HG03175 (cell line): ENCODE measurements around the gene MAML2.

Experiments
- ATAC-seq: cut with Tn5 transposase; IDR thresholded peaks from one replicate; pipeline ENCODE4 v1.9.1; 2021; ENCODE audit warnings: mild to moderate bottlenecking, moderate library complexity; ENCODE audit not compliant: unreplicated experiment

MAML2 gene

GRCh38 chr11:96109331-96110030, 233.5 kb downstream of the MAML2 start:
- no peak for ATAC-seq

- no peak for ATAC-seq
Observed at GRCh38 chr11:96107143-96107824, 235.7 kb downstream of the MAML2 start.

DNA sequence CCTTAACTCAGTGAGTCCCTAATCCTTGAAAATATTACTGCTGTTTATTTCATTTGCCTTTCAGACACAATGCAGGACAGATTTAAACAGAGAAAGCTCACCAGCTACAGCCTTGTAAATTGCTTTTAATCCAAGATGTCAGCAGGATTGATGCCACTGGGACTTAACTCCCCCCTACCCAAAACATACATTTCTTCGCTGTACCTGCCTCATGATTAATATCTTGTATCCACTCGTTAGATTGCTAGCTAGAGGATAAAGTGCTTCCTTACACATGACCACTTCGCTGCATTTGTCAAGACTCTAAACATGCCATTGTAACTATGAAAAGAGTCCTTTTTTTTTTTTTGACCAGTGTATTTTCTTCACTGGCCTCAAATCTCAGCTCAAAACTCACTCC, 236.3 kb downstream of the MAML2 start:
- no peak for ATAC-seq

DNA sequence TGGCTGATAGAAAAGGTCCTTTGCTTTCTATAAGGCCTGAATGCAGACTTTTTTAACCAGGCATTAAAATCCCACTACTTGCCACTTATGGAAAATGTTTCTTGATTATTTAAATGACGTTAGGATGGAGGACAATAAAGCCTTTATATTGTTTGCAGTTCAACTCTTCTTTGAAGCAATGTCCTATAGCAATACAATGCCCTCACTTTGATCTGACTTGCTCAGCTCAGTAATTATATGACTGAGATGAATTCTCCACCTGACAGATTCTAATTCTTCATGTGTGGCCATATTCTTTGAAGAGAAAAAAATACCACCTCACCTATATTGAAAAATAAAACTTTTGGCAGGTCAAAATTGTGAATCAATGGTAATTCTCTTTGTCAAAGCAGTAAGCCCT, 237.1 kb downstream of the MAML2 start:
- ATAC-seq: no peak

DNA sequence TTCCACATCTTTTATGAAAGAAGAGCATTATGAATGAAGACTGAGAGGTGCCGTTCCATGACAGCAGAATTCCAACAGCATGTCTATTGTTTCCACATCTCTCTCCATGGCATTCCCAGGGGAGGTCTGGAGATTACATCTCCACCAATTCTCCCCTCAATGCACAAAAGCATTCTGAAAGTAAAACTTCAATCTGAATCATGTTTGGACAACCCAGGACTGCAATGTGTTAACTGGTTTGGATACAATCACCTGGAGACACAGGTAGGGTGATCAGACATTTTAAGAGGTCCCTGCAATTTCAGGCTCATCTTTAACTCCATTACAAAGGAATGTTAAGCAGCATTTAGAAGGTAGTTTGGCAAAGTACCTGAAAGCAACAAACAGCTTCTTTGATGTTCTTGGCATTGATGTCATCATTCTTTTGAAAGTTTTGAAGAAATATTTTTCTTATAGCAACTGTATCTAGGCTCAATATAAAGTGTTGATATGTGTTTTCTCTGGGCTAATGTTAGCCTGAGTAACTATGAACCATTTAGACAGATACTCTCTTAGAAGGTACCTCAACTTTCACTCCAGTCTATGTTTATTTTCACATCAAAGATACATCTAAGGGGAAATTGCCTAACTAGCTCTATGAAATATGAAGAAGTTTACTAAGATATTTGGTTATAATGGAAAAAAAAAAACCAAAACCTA, 237.6 kb downstream of the MAML2 start:
- ATAC-seq: no peak

GRCh38 chr11:96104496-96104895, 238.5 kb downstream of the MAML2 start:
- no peak for ATAC-seq

DNA sequence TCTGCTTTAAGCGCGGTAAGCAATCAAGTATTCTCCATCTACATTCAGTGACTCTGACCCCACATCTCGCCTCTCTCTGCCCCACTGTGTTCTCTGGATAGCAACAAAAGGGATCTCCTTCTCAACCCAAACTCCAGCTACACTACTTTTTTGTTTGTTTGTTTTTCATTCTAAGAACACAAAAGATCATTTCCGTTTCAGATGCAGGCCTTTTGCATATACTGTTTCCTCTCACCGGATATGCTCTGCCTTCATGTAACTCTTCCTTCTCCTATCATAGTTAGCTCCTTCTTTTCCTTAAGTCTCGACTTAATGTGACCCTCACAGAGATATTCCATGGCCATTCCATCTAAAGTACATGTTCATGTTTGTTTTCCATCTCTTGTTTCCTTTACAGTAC, 239.3 kb downstream of the MAML2 start:
- no peak for ATAC-seq

- ATAC-seq: no peak
Observed at GRCh38 chr11:96103102-96103501, 239.9 kb downstream of the MAML2 start.

DNA sequence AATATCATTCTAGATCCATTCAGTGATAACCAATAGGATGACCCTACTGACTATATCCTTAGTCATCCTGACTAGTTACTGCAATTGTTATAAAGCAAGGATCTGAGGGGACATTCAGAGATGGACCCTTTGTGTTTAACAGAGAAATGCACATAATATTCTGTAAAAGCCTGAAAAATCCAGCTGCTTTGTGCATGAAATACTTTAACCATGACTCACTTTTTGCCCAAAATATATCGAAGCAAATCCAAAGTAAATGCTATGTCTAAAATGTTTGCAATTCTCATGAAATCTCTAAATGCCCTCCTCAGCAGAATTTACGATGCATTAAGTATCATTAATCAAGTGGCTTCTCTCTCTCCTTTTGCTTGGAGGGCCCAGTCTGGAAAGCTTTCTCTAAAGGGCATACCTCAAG, 240.3 kb downstream of the MAML2 start:
- no peak for ATAC-seq

DNA sequence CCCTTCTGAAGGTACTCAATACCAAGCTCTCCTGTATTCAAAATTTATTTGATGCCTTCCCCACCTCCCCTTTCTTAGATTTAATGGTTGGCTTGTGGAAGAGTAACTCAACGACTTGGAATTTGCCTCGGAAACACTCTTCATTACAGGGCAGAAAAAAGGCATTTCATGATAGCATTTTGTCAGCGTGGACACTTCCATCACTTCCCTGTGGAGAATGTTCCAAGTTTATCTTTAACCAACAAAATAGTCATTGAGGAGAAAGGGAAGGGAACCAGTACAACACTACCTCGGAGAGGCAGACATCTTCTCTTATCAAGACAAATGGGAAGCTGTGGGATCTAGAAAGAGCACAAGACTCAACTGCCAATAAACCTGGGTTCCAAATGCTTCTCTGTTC, 241.8 kb downstream of the MAML2 start:
- no peak for ATAC-seq

DNA sequence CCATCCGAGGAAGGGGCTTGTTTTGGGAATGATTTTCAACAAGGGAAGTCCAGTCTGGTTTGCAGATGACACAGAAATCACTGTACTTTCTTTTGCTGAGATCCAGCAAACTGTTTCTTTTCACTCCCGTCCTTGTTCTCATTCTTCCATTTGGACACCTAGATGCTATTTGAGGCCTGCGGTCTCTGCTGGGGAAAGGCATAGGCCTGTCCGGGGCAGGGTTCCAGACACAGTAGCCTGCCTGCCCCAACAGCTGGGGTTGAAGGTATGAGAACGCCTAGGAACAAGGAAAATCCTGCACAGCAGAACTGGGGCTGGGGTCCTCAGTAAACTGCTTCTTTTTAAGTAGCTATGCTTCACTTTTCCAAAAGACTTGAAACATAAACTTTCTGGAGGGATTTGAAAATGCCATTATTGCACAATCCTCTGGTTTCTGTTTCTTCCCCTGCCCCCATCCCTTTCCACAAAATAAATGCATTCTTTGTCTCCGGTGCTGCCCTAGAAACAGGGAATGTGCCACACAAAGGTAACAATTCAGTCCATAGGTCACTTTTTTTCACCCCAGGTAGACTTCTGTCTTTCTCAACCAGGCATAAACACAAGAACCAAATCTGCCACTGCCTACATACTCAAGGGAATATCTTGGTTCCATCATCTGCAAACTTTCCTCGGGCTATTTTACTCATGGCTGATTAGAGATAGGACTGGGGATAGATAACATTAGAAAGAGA, 244.3 kb downstream of the MAML2 start:
- no peak for ATAC-seq

DNA sequence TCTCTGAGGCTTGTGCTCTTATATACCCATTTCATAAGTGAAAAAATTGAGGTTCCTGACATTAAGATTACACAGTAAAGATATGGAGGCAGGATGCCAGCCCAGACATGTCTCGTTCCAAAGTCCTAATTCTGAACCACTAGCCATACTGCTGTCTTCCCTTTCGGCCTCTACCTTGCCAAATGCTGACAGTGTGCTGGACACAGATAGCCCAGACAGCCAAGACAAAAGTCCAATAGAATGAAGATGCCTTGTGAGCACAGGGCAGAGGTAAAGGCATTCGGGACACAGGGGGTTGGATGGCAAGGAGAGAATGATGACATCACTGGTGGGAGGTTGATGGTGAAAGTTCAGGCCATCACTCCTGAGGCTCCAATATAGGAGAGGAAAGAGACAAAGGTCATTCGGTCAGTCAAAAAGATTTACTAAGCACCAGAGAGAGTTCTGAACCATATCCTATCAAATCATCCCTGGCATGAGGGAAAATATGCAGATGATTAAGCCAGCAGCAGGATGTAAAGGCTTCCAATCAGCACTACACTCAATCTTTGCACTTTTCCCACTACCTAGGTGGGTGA, 245.1 kb downstream of the MAML2 start:
- ATAC-seq: no peak

GRCh38 chr11:96096360-96096759, 246.6 kb downstream of the MAML2 start:
- ATAC-seq: no peak

- ATAC-seq: no peak
Observed at GRCh38 chr11:96095884-96096303, 247.1 kb downstream of the MAML2 start.

DNA sequence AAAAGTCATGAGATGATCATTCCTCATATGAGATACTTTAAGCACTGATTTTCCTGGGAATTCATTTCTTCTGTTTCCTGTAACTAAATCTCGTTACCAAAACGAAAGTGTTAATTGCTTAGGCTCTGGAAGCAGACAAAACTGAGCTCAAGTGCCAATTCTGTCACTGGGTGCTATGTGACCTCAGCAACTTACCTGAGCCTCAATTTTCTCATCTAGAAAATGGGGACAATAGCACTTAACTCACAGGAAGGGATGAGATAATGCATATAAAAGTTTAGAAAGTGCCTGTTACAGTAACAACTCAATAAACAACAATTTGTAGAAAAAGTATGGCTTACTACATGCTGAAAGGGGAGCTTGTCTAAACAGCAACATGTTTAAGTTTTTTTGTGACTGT, 248.8 kb downstream of the MAML2 start:
- ATAC-seq: no peak

- no peak for ATAC-seq
Observed at GRCh38 chr11:96092511-96092910, 250.5 kb downstream of the MAML2 start.

- peak; percentile 58 for ATAC-seq
Observed at GRCh38 chr11:96091476-96091875, 251.5 kb downstream of the MAML2 start.

GRCh38 chr11:96090711-96091110, 252.3 kb downstream of the MAML2 start:
- no peak for ATAC-seq

DNA sequence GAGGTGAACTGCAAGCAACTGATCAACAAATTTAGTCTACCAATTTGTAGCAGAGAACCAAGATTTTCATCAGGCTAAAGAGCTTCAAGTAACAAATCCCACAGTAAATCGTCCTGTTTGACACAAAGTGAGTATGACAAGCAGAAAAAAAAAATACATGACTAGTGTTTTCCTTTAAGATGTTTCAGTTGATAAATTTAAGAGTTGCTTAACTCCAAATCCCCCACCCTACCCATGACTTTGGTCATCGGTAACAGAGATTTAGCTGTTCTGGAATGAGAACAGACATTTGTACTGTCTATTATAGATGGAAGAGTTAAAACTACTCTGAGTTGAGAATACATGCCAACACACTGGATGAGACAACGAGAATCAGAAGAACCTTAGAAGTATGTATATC, 254.1 kb downstream of the MAML2 start:
- ATAC-seq: no peak

DNA sequence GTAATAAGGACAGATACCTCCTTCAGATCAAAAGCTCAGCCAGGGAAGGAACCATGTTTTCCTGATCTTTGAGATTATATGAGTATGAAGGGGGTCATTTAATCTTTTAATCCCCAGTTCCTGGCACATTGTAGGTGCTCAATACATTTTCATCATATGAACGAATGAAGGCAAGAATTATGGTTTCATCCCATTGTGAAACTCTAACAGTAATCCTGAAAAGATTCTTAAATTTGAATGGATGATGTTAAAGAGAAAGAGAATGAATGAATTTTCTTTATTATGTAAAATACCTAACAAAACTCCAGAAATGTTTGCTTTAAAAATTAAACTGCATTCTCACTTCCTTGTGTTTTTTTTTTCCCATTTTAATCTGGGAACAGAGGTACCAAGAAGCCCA, 256.9 kb downstream of the MAML2 start:
- ATAC-seq: no peak

DNA sequence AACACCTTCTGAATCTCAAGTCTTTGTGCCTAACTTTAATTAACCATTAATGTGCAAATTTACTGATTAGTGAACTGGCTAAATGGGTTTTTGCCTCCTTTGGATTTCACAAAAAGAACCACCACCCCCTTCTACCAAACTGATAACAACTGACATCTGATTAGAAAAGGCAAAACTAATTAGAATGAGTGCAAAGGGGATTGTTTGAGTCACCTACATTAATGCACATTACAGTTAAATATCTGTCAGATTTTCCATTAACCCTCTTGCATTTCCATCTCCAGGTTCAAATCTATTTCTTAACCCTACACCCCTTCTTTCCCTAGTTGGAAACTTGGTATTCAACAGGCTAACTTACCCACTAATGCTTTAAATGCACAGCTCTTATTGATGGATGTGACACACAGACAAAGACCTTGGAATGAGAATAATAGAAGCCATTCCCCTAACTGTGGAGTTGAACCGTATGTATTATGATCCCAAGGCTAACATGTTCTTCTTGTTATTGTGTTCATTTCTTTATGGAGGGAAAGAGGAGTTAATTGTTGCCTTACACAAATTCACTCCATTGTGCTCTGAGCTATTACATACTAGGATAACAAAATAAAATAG, 257.6 kb downstream of the MAML2 start:
- no peak for ATAC-seq
